Mucosa of gallbladder (tissue), 1 donor: Measurements from ENCODE around the gene RAF1. TPM values are rescaled to one million over a fixed set of nuclear protein-coding genes. Genes with fewer than 3 reads are reported as not detected.
"Not testable (repeated sequence)": the region's sequence is repeated elsewhere in the genome, so short reads cannot be mapped to it uniquely, and the experiment has no call there.

Source experiments
- DNase-seq: peaks from one replicate; pipeline ENCODE4 v3.0.0-alpha.2; 2020; ENCODE audit warnings: low spot score
- total RNA-seq: library from RNA; stranded (reverse); gene quantifications from one replicate; pipeline ENCODE4 v1.2.1, GENCODE V29; 2021
- donor health status: DM: no; HTN: no; CAD: no.

RAF1 gene
- total RNA-seq, 1 donor from 2014 or later = 79.5 TPM

GRCh38 chr3:12559520-12559919, 104.4 kb downstream of the RAF1 start:
- no peak for DNase-seq

- DNase-seq = no peak
Measured at GRCh38 chr3:12558706-12559105, 105.2 kb downstream of the RAF1 start.

DNA sequence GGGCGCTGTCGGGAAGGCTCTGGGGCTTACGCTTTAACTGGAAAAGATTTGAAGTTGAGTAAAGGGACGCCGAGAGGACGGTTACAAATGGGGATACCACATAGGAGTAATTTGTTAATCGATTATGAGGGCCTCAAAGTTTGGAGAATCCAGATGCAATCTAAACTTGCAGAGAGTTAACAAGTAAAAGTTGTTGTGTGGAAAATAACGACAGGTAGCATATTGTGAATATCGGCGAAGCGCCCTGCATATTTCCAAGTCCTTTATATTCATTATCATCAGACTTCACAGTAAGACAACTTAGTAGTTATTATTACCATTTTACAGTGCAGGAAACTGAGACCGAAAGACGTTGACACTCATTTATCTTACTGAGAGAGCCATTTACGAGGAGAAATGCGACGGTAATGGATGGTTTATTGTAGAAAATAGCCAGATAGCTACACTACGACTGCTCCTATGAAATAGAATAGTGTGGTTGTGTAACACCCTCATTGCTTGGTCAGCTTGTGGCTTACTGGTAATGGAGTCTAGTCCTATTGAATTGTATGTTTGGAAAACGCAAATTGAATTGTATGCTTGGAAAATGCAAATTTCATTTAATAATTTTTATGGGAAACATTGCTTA, 106.3 kb downstream of the RAF1 start:
- DNase-seq = no peak

DNA sequence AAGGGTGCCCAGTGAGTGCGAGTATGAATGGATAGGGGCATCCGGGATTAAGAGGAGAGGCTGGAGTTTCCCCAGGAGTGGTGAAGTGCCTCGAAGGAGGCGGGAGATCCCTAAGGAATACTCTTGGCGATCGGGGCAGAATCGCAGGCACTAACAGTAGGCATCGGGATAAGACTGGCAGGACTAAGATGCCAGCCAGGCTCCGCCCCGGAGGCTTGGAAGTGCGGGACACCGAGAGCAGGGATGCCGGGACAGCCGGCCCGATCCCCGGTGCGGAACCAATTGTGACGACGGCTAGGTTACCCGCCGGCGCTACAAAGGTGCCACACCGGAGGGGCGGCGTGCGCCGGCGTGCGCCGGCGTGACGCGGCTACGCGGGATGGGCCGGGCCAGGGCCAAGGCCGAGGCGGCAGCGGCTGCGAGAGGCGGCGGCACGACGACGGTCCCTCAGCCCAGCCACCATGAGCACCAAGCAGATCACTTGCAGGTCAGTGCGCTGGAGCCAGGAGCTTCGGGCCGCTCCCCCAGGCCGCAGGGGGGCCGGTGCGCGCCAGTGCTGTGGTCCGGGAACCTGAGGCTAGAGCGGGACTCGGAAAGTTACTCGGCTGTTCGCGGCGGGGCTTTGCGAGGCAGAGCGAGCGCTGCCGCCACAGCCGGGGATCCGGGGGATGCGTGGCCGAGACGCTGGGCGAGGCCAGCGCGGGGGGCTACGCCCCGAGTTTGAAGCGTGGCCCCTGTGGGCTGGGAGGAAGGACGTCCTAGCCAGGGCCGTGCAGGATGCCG, 107.0 kb downstream of the RAF1 start, which contains the start of gene MKRN2:
MKRN2 (plus strand) TSS at position 398 of the 783 bp plus-strand sequence; CDS start at position 462, 64 bp downstream.
- peak; percentile 88 for DNase-seq

GRCh38 chr3:12556314-12556689, 107.6 kb downstream of the RAF1 start:
- no peak for DNase-seq

DNA sequence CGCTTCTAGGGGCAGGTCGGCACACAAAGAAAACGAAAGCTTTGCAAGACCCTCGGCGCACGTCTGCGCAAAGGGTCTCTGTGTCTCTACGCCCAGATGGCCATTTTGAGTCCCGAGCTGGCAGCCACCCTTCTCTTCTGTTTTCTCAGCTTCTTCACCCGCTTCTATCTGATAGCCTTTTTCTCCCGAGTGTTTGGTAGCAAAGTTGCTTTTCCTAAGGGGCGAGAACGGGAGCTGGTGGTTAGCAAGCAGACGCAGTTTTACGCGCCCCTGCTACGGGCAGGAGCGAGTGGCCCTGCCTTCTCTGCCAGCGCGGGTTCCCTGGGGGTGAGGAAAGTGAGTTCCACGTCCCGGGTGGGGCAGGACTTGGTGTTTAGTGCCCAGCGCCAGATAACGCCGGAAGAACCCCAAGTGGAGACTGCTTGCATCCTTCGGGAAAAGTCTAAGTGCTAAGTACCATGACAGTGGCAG, 110.0 kb downstream of the RAF1 start:
- no peak for DNase-seq

DNA sequence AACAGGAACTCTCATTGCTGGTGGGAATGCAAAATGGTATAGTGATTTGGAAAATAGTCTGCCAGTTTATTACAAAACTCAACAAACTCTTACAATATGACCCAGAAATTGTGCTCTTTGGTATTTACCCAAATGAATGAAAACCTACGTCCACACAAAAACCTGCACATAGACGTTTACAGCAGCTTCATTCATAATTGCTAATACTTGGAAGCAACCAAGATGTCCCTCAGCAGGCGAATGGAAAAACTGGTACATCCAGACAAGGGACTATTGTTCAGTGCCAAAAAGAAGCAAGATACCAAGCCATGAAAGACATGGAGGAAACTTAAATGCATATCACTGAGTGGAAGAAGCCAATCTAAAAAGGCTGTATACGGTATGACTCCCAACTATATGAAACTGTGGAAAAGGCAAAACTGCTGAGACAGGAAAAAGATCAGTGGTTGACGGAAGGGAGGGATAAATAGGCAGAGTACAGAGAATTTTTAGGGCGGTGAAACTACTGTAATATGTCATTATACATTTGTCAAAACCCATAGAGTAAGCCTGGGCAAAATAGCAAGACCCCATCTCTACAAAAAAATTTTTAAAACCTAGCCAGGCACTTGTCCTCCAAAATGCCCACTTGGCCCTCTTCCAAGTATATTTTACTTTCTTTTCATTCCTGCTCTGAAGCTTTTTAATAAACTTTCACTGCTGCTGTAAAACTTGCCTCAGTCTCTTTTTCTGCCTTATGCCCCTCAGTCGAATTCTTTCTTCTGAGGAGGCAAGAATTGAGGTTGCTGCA, 113.8 kb downstream of the RAF1 start:
- DNase-seq = no peak

GRCh38 chr3:12545473-12545791, 118.5 kb downstream of the RAF1 start, which contains the start of gene MKRN2OS:
Gene MKRN2OS, minus strand, starts transcription at chr3:12545499. Its CDS starts 35 bp downstream, at chr3:12545464.
- peak; percentile 77 for DNase-seq

- DNase-seq = no peak
Measured at GRCh38 chr3:12544652-12545472, 119.1 kb downstream of the RAF1 start.

DNA sequence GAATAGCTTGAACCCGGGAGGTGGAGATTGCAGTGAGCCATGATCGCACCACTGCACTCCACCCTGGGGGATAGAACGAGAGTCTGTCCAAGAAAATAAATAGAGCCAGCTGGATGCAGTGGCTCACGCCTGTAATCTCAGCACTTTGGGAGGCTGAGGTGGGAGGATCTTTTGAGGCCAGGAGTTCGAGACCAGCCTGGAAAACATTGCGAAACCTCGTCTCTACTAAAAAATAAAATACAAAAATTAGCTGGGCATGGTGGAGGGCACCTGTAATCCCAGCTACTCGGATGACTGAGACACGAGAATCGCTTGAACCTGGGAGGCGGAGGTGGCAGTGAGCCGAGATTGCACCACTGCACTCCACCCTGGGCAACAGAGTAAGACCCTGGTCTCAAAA, 120.4 kb downstream of the RAF1 start:
- DNase-seq = not testable (repeated sequence)

DNA sequence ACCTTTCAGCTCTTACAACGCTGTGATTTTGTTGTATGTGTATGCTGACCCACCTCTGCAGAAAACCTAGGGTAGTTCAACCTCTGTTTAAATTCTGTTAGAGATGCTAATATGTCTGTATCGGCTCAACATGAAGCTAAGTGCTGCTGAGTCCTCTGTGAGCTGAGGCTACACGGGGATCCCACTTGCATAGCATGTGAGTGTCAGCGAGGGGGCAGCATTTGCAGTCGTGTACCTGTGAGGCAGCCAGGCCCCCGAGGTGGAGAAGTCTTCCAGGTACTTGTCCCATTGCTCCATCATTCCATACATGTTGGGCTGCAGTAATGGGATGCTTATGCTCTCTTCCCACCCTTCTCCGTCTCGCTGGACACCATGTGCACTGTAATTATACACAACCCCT, 122.3 kb downstream of the RAF1 start:
- DNase-seq = no peak

- DNase-seq = no peak
Measured at GRCh38 chr3:12536423-12536822, 127.5 kb downstream of the RAF1 start.

Other genes starting within 250 kb of the RAF1 start
- gene TSEN2, start 179.6 kb downstream of the RAF1 start, total RNA-seq = 13.6 TPM
- 8.2 TPM for gene MKRN2OS, start 118.6 kb downstream of the RAF1 start, total RNA-seq
- gene MKRN2, start 107.0 kb downstream of the RAF1 start, total RNA-seq = 24.5 TPM
- not detected for gene TMEM40, start 95.1 kb upstream of the RAF1 start, total RNA-seq
- gene CAND2, start 132.6 kb upstream of the RAF1 start, total RNA-seq = 12.1 TPM
- 975 TPM for gene RPL32, start 177.4 kb upstream of the RAF1 start, total RNA-seq